ENCODE results near the gene PTPRQ.
"Not testable (repeated sequence)": the region's sequence is repeated elsewhere in the genome, so short reads cannot be mapped to it uniquely, and the experiment has no call there.

PTPRQ gene

DNA sequence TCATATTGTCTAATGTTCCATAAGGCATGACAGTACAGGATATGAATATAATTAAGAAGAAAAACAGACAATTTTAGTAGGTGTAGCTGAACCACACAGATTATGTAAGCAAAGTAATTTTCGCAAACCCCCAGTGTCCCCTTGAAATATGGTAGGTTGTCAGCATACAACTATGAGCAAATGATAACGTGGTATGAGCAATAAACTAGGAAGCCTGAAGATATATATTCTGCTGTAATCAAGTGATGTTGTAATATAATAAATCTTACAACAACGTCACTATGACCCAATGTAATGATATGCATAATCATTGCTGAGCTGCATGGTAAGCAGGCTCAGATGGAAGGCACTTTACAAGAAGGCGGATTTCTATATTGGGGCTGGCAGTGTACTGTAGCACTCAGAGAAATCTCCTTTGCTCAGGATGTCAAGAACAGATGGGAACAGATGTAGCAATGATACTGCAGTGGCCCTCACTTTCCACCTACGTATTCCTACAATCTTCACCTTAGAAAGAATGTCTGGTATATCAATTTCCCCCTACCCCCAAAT is 215.6 kb downstream of the PTPRQ start:
- no peak for DNase-seq

GRCh38 chr12:80662586-80662985 is 218.6 kb downstream of the PTPRQ start:
- no peak for DNase-seq

GRCh38 chr12:80670214-80670613 is 226.2 kb downstream of the PTPRQ start:
- no peak for DNase-seq

- DNase-seq: not testable (repeated sequence)
Measured at GRCh38 chr12:80676042-80676636, 232.1 kb downstream of the PTPRQ start.

DNA sequence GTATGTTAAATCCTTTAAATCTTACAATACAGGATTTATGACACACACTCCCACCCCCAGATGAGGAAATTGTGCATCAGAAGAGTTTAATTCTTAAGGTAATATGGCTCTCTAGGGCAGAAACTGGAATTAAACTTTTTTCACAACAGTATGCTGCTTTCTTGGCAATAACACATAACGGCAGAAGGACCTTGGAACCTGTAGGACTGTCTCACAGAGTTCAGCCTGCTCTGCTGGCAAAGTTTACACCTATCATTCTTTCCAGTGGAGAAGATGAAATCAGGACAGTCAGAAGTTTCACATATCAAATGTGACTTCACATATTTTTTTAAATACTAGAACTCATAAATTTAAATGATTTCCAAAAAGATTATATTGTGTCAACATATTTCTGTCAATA is 232.8 kb downstream of the PTPRQ start:
- no peak for DNase-seq

DNA sequence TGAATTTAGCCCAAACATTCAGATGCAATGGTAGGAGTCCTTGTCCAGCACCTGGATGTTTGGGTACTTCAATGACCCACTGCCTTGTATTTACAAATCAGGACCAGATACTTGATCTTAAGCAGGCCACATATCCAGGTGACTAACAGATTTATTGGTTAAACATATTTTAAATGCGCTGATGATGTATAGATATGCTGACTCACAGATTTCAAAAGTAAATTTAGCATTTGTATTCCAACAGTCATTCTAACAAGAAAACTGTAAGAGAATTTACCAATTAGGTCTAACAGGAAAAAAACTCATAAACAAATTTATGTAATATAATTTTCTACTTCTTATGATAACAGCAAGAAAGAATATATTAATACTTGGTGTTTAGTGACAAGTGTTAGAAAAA is 234.0 kb downstream of the PTPRQ start:
- DNase-seq: no peak

- no peak for DNase-seq
Measured at GRCh38 chr12:80679346-80680131, 235.5 kb downstream of the PTPRQ start.

GRCh38 chr12:80681287-80681686 is 237.3 kb downstream of the PTPRQ start:
- DNase-seq: no peak

DNA sequence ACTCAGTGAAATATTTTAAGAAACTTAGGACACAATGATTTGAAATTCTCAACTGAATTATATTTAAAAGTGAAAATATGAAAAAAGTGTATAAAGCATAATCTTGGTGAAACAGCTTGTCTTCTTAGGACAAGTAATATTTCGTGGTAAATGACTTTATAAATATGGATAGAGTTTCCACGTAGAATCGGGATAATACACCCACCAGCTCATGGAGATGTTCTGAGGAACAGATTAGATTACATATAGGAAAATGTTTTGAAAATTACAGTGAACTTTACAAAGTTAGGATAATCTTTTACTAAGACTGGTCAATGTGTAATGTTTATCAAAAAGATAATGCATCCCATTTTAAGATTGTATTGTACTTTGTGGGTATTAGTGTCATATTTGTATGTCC is 237.8 kb downstream of the PTPRQ start:
- DNase-seq: no peak

GRCh38 chr12:80684077-80684495 is 240.1 kb downstream of the PTPRQ start:
- DNase-seq: no peak

DNA sequence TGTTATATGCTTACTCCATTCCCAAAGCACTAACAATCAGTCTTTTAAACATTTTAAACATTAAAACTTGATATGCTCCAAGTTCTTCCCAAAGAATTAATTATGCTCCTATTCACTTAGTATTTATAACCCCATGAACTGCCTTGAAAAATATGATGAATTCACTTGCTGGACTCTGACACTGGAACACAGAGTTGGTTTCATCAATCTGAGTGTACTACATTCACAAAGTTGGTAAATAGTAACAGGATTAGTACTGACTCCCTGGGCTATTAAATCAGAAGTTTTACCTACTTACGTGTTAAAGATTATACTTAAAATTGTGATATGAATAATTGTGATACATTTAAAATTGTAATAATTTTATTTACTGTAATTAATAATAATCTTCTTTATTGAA is 246.1 kb downstream of the PTPRQ start:
- DNase-seq: no peak

DNA sequence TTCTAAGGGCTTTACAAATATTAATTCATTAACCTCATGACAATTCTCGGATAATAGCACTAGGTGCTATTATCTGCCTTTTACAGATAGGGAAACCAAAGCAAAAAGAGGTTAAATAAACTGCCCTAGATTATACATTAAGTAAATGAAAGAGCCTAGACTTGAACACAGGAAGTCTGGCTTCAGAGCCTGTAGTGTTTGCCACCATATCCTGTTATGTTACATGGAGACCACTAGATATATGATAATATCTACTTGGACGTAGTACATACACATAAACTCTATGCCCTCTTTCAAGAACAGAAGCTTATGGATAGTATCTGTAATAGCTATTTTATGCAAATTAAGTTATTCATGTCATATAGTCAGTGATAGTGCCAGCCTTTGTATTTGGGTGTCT is 246.5 kb downstream of the PTPRQ start:
- DNase-seq: no peak

DNA sequence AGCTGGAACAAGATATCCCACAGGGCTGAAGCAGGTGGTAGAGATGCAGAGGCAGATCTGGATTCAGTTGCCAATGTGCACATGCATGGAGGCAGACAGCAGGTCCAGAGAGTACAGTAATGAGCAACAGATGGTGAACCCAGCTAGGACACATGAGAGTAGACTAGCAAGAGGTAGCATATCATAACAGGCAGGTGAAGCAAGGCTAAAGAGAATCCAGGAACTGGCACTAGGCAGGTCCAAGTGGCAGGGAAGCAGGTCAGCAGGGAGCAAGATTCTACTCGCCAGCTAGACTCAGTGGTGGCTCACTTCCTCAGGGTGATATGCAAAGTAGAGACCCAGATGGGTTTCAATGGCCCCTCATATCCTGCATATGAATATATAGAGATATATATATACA is 248.1 kb downstream of the PTPRQ start:
- no peak for DNase-seq

- DNase-seq: no peak
Measured at GRCh38 chr12:80697270-80697887, 253.3 kb downstream of the PTPRQ start.

GRCh38 chr12:80698256-80698655 is 254.2 kb downstream of the PTPRQ start:
- no peak for DNase-seq

DNA sequence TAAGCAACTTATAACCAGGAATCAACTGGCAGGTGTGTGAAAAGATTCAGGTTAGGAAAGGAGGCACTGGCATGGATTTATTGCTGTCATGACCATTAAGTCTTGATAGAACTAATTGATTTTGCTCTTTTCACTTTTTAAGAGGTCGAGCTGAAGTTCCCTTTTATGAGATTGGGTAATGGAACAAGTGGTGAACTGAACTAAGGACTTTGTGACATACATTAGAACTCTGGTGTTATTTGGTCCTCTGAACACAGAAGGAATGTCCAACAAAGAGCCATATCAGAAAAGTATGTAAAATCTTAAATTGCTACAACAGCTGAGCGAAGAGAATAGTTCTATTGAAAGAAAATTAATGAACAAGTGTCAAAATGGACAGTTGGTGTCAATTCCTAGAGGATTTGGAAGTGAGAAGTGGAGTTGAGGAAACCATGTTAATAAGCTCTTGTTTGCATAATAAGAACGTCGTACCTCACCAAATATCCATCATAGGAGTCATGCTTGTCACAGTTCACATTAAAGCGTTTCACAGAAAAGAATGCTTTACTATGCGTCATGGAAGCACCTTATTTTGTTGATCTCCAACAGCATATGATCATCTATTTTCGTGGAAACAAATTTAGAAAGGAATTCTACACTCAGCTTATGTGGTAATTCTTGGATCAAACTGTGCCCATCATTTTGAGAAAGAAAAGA is 255.0 kb downstream of the PTPRQ start:
- DNase-seq: no peak

- DNase-seq: no peak
Measured at GRCh38 chr12:80700327-80700726, 256.3 kb downstream of the PTPRQ start.

DNA sequence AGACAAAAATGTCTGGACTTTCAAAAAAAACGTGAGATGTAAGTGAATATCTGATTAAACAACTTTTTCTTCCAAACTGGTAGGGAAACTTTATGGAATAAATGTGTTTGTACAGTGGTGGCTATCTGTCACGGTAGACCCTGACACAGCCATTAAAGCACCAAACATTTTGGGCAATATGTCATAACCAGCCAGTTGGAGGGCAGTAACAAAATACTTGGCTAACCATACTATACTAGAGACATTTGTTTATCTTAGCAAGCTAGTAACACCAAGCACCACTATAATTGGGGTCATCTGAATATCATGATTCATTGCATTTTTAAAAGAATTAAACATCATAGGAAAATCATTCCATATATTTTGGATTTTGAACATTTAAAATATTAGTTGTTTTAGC is 257.4 kb downstream of the PTPRQ start:
- no peak for DNase-seq

DNA sequence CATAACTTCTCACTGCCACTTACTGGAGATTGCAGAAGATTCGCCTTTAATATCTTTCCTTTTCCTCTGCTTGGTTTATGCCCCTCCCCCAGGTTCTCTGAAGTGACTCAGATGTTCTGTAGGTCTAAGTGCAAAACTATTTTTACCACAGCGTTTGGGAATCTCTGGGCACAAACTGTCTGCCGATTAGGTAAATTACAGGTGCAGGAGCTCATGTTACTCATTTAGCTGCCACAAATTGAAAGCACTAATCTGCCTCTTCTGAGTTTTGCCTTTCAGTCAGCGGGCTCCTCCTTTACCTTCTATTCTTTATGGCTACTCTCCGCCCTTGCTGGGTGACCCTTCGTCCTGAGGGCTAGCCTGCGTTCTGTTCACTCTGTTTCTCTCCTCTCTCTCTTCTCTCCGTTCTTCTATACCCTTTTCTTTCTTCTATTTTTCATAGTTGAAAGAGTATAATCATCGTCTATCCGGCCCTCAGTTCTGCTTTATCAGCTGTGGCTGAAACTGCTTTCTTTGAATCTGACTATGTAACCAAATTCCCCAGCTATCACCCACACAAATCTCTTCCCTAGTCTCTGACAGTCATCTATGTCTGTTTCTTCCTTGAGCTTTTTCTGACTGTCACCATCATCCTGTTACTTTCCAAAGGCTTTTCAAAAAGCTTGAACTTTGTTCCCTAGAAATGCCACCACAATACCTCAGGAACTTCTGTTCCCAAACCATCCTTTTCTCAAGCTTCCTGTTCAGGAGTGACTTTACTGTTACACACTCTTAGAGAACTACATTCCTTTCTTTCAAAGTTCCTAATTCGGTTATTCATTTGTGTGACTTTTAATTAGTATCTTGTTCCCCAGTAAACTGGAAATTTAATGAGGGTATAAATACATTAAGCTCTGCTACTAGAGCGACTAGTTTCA is 259.1 kb downstream of the PTPRQ start:
- no peak for DNase-seq

- DNase-seq: no peak
Measured at GRCh38 chr12:80704420-80704819, 260.4 kb downstream of the PTPRQ start.

- no peak for DNase-seq
Measured at GRCh38 chr12:80707126-80707829, 263.2 kb downstream of the PTPRQ start, which contains the start of gene MYF6. Gene MYF6 (plus strand): TSS chr12:80707634. CDS start chr12:80707720, 86 bp downstream.

Measured in amniotic stem cell (primary cell).